Measurements from ENCODE around the gene STRA8.

The STRA8 gene

GRCh38 chr7:135258585-135258984 is 24.9 kb downstream of the STRA8 start:
- FAIRE-seq: no peak
- no peak for DNase-seq (ENCODE audit: insufficient read length, low spot score)
- TF ChIP-seq TAF1 (IDR thresholded peaks at IDR 0.05; ENCODE audit: low read depth, low read length) (no peak), POU2F2 (IDR thresholded peaks at IDR 0.05; ENCODE audit: low read depth, low read length) (no peak), POLR2A (IDR thresholded peaks at IDR 0.05; ENCODE audit: low read depth, low read length) (no peak), SPI1 (IDR thresholded peaks at IDR 0.05; ENCODE audit: low read depth, low read length) (no peak), POLR2AphosphoS5 (IDR thresholded peaks at IDR 0.05; ENCODE audit: low read depth, low read length) (no peak), PAX5 (IDR thresholded peaks at IDR 0.05; ENCODE audit: insufficient read depth, low read length, severe bottlenecking) (no peak)

GRCh38 chr7:135259702-135260101 is 26.1 kb downstream of the STRA8 start:
- DNase-seq (ENCODE audit: insufficient read length, low spot score) (no peak), FAIRE-seq (no peak)
- TF ChIP-seq PAX5 (IDR thresholded peaks at IDR 0.05; ENCODE audit: insufficient read depth, low read length, severe bottlenecking): no peak
- TF ChIP-seq TAF1 (IDR thresholded peaks at IDR 0.05; ENCODE audit: low read depth, low read length): no peak
- TF ChIP-seq POU2F2 (IDR thresholded peaks at IDR 0.05; ENCODE audit: low read depth, low read length): no peak
- TF ChIP-seq POLR2AphosphoS5 (IDR thresholded peaks at IDR 0.05; ENCODE audit: low read depth, low read length): no peak
- TF ChIP-seq SPI1 (IDR thresholded peaks at IDR 0.05; ENCODE audit: low read depth, low read length): no peak
- no peak for TF ChIP-seq POLR2A (IDR thresholded peaks at IDR 0.05; ENCODE audit: low read depth, low read length)

GRCh38 chr7:135260470-135260869 is 26.8 kb downstream of the STRA8 start:
- TF ChIP-seq SPI1 (IDR thresholded peaks at IDR 0.05; ENCODE audit: low read depth, low read length) (no peak), TAF1 (IDR thresholded peaks at IDR 0.05; ENCODE audit: low read depth, low read length) (no peak), POLR2A (IDR thresholded peaks at IDR 0.05; ENCODE audit: low read depth, low read length) (no peak), POLR2AphosphoS5 (IDR thresholded peaks at IDR 0.05; ENCODE audit: low read depth, low read length) (no peak), PAX5 (IDR thresholded peaks at IDR 0.05; ENCODE audit: insufficient read depth, low read length, severe bottlenecking) (no peak), POU2F2 (IDR thresholded peaks at IDR 0.05; ENCODE audit: low read depth, low read length) (no peak)
- DNase-seq (ENCODE audit: insufficient read length, low spot score) (no peak), FAIRE-seq (no peak)

- no peak for FAIRE-seq
- DNase-seq (ENCODE audit: insufficient read length, low spot score): no peak
- TF ChIP-seq POU2F2 (IDR thresholded peaks at IDR 0.05; ENCODE audit: low read depth, low read length) (no peak), POLR2A (IDR thresholded peaks at IDR 0.05; ENCODE audit: low read depth, low read length) (no peak), PAX5 (IDR thresholded peaks at IDR 0.05; ENCODE audit: insufficient read depth, low read length, severe bottlenecking) (no peak), SPI1 (IDR thresholded peaks at IDR 0.05; ENCODE audit: low read depth, low read length) (no peak)
Observed at GRCh38 chr7:135260930-135261721, 27.5 kb downstream of the STRA8 start.

GRCh38 chr7:135262623-135263320 is 29.1 kb downstream of the STRA8 start:
- FAIRE-seq (no peak), DNase-seq (ENCODE audit: insufficient read length, low spot score) (no peak)
- no peak for TF ChIP-seq TAF1 (IDR thresholded peaks at IDR 0.05; ENCODE audit: low read depth, low read length)

- DNase-seq (ENCODE audit: insufficient read length, low spot score) (no peak), FAIRE-seq (no peak)
- TF ChIP-seq PAX5 (IDR thresholded peaks at IDR 0.05; ENCODE audit: insufficient read depth, low read length, severe bottlenecking): no peak
- TF ChIP-seq POLR2A (IDR thresholded peaks at IDR 0.05; ENCODE audit: low read depth, low read length): no peak
- TF ChIP-seq POU2F2 (IDR thresholded peaks at IDR 0.05; ENCODE audit: low read depth, low read length): no peak
- TF ChIP-seq POLR2AphosphoS5 (IDR thresholded peaks at IDR 0.05; ENCODE audit: low read depth, low read length): no peak
- no peak for TF ChIP-seq SPI1 (IDR thresholded peaks at IDR 0.05; ENCODE audit: low read depth, low read length)
- TF ChIP-seq TAF1 (IDR thresholded peaks at IDR 0.05; ENCODE audit: low read depth, low read length): no peak
Observed at GRCh38 chr7:135263321-135263970, 29.8 kb downstream of the STRA8 start.

- DNase-seq (ENCODE audit: insufficient read length, low spot score) (no peak), FAIRE-seq (no peak)
- TF ChIP-seq PAX5 (IDR thresholded peaks at IDR 0.05; ENCODE audit: insufficient read depth, low read length, severe bottlenecking) (no peak), POU2F2 (IDR thresholded peaks at IDR 0.05; ENCODE audit: low read depth, low read length) (no peak), POLR2A (IDR thresholded peaks at IDR 0.05; ENCODE audit: low read depth, low read length) (no peak), SPI1 (IDR thresholded peaks at IDR 0.05; ENCODE audit: low read depth, low read length) (no peak), POLR2AphosphoS5 (IDR thresholded peaks at IDR 0.05; ENCODE audit: low read depth, low read length) (no peak), TAF1 (IDR thresholded peaks at IDR 0.05; ENCODE audit: low read depth, low read length) (no peak)
Observed at GRCh38 chr7:135265637-135266036, 32.0 kb downstream of the STRA8 start.

GRCh38 chr7:135269921-135270320 is 36.3 kb downstream of the STRA8 start:
- FAIRE-seq: no peak
- TF ChIP-seq PAX5 (IDR thresholded peaks at IDR 0.05; ENCODE audit: insufficient read depth, low read length, severe bottlenecking) (no peak), SPI1 (IDR thresholded peaks at IDR 0.05; ENCODE audit: low read depth, low read length) (no peak), POLR2AphosphoS5 (IDR thresholded peaks at IDR 0.05; ENCODE audit: low read depth, low read length) (no peak), POU2F2 (IDR thresholded peaks at IDR 0.05; ENCODE audit: low read depth, low read length) (no peak), TAF1 (IDR thresholded peaks at IDR 0.05; ENCODE audit: low read depth, low read length) (no peak), POLR2A (IDR thresholded peaks at IDR 0.05; ENCODE audit: low read depth, low read length) (no peak)
- no peak for DNase-seq (ENCODE audit: insufficient read length, low spot score)

- TF ChIP-seq POLR2A (IDR thresholded peaks at IDR 0.05; ENCODE audit: low read depth, low read length) (no peak), PAX5 (IDR thresholded peaks at IDR 0.05; ENCODE audit: insufficient read depth, low read length, severe bottlenecking) (no peak), POU2F2 (IDR thresholded peaks at IDR 0.05; ENCODE audit: low read depth, low read length) (no peak), SPI1 (IDR thresholded peaks at IDR 0.05; ENCODE audit: low read depth, low read length) (no peak), POLR2AphosphoS5 (IDR thresholded peaks at IDR 0.05; ENCODE audit: low read depth, low read length) (no peak), TAF1 (IDR thresholded peaks at IDR 0.05; ENCODE audit: low read depth, low read length) (no peak)
- DNase-seq (ENCODE audit: insufficient read length, low spot score): no peak
- FAIRE-seq: no peak
Observed at GRCh38 chr7:135270577-135271254, 37.1 kb downstream of the STRA8 start.
